GM11168 (cell line): ENCODE data around the gene SUDS3.
"Not testable (repeated sequence)": the region's sequence is repeated elsewhere in the genome, so short reads cannot be mapped to it uniquely, and the experiment has no call there.

Experiments
- in situ Hi-C: fragments of 300-500 bp; cut with MboI; formaldehyde crosslinking; loops from one replicate; pipeline ENCODE4 v1.12.0; 2022; ENCODE audit warnings: low sequenced_read_pairs; ENCODE audit not compliant: unreplicated experiment

The SUDS3 gene, protein sequence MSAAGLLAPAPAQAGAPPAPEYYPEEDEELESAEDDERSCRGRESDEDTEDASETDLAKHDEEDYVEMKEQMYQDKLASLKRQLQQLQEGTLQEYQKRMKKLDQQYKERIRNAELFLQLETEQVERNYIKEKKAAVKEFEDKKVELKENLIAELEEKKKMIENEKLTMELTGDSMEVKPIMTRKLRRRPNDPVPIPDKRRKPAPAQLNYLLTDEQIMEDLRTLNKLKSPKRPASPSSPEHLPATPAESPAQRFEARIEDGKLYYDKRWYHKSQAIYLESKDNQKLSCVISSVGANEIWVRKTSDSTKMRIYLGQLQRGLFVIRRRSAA

DNA sequence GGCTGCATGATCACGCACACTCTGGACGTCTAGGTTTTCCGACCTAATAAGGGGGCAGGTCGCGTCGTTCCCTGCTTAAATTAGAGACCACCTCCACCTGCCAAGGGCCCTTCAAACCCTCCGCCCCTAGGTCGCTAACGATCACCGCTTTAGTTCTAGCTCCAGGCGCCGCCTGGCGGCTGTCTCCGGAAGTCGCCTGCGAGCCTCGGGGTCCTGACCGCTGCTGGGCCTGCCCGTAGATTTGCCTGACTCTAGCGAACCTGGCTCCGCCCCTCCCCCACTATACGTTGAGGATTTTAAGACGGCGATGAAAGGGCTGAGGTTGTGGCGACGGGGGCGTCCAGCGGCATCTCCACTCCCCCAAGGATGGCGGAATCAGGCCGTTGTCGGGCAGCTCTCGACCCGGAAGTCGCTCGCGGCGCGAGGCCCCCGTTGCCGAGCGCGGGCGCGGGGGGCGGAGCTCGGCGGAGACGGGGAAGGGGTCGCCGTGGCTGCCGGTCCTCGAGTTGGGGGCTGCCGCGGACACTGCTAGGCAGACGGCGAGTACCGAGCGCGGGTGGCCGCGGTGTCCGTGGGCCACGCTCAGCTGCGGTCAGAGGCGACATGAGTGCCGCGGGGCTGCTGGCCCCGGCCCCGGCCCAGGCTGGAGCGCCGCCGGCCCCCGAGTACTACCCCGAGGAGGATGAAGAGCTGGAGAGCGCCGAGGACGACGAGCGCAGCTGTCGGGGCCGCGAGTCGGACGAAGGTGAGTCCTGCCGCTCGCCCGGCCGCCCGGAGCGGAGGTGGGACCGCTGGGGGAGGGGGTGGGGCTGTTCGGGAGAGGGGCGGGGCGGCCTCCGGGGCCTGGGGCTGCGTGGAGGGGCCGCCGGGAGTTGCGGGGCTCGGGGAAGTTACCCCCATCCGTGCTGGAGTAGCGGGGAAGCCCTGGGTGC is at the start of gene SUDS3:
TSS of gene SUDS3 (plus strand) at position 467 of the 932 bp plus-strand sequence. CDS start at position 604, 137 bp downstream.
- in situ Hi-C loops = loop anchor here (25.0 kb wide), 1 partner anchor 489 kb away; no protein-coding TSS in a partner anchor

DNA sequence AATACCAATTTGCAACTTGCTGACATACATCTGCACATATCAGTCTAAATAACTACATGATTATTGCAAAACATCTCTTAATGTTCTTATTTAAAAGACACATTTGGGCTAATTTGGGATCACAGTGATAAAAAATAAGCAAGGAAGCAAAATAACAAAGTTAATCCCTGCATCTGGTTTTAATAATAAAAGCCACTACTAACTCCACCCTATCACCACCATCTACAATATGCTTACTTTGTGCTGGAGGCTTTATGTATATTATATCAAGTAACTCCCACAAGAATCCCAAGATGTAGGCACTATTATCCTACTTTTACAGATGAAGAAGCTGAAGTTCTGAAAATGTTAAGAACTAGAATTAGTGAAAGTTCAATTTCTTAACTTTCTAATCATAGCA is 49.4 kb upstream of the SUDS3 start:
- in situ Hi-C loops = no loop called here

DNA sequence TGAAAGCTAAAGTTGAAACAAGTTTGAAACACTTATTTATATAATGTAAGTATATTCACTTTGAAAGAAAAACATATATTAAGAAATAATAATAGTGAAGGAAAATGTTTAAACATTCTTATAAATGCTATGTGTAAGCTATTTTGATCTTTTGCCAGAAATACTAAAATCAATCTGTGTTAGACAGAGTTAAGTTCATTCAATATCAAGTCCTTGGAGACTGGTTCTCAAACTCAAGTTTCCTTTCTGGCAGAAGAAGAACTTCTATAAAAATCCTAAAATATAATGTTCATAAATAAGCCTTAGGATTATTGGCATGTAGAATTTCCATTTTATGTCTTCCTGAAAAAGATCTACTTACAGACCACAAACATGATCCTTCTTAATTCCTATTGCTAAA is 49.0 kb upstream of the SUDS3 start:
- in situ Hi-C loops = no loop called here

DNA sequence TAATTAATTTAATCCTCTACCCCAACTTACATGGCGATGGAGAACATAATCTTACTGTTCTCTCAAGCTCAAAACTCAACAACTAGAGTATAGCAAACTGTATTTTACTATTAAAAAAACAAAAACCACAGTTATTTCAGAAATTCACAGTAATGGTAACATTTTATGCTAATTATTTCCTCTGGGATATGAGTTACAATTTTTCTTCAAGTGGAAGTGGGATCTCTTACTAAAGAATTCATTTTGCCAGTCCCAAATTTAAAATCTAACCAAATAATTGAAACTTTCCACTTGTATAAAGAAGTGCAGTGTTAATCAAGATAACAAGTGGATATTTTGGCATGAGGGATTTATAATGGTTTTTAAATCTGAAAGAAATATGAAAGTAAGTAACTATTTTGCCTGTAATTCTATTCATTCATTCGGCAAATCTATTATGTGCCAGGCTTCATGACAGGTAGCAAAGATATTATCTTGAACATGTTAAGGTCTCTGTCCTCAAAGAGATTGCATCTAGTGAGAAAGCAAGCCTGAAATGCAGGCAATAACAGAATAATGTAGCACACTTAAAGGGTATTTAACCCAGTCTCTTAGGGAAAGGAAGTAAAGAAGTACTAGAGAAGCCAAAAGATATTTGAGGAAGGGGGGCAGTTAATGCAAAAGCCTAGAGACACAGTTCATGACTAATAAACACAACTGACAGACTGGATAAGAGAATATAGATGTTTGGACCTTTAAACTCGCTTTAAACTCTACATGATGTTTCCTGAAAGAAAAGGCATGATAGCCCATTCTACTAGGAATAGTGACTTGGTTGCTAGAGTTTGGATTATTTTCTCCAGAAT is 47.6 kb upstream of the SUDS3 start:
- in situ Hi-C loops = no loop called here

DNA sequence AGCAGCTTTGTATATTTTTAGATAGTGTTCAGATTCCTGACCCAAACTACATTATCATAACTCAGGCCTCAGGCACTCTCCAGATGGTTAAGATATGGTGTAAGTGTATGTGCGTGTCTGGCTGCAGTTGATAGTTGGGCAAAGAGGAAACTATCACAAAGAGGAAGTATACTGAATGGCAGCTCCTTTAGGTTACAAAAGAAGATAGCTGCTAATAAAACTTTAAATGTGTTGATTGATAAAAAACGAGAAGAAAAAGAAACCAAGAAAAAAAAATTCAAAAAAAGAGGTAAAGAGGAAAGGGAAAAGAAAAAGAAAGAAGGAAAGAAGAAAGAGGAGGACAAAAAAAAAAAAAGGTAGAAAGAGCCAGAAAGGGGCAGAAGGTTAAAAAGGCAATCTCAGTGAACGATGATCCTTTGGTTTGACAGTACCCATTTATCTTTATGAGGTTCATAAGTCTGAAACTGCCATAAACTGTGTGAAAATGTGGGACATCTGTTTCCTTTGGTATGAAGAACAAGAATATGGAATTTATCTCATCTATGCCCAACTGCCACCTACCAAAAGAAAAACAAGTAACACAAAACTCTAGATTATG is 45.8 kb upstream of the SUDS3 start:
- in situ Hi-C loops = no loop called here

DNA sequence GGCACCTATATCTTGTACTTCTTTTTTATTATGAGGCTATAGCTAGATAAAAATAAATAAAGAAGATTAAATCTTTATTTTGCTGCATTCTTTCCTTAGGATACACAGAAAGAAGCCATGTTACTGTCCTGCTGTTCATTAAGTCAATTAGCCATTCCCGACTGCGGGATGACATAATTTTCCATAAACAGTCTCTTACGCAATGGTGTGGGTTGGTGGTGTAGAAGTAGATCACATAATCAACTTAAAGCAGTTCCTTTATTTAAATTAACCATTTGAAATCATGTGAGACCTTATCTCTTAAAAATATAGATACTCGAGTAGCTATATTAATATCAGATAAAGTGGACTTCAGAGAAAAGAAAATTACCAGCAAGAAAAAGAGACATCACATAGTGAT is 43.8 kb upstream of the SUDS3 start:
- in situ Hi-C loops = no loop called here

DNA sequence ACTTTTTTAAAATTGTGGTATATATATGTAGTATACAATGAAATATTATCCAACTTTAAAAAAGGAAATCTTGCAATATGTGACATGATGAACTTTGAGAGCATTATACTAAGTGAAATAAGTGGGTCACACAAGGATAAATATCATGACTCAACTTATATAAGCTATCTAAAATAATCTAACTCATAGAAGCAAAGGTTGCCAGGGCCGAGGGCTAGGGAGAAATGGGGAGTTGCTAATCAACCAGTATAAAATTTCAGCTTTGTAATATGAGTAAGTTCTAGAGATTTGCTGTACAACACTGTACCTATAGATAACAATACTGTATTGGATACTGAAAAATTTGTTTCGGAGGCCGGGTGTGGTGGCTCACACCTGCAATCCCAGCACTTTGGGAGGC is 42.1 kb upstream of the SUDS3 start:
- in situ Hi-C loops = no loop called here

DNA sequence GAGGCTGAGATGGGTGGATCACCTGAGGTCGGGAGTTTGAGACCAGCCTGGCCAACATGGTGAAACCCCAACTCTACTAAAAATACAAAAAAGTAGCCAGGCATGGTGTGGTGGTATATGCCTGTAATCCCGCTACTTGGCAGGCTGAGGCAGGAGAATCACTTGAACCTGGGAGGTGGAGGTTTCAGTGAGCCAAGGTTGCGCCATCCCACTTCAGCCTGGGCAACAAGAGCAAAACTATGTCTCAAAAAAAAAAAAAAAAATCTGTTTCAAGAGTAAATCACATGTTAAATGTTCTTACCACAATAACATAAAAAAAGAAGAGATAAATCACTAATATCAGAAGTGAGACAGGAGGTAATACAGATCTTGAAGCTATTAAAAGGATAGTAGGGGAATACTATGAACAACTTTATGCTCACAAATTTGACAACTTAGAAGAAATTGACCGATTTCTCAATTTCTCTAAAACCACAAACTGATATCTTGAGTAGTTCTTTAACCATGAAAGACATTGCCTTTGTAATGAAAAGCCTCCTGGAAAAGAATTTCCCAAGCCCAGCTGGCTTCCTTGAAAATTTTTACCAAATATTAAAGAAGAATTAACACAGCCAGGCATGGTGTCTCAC is 41.3 kb upstream of the SUDS3 start:
- in situ Hi-C loops = no loop called here

DNA sequence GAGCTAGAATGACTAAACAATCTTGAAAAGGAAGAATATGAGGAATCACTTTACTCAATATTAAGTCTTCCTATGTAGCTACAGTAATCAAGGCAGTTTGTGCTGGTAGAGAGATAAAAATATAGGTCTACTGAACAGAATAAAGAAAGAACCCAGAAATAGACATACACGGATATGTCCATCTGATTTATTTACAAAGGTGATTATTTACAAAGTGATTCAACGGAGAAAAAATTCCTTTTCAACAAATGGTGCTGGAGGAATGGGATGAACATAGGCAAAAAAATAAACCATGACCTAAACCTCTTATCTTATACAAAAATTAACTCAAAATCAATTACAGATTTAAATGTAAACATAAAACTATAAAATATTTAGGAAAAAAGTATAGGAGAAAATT is 40.2 kb upstream of the SUDS3 start:
- in situ Hi-C loops = no loop called here

DNA sequence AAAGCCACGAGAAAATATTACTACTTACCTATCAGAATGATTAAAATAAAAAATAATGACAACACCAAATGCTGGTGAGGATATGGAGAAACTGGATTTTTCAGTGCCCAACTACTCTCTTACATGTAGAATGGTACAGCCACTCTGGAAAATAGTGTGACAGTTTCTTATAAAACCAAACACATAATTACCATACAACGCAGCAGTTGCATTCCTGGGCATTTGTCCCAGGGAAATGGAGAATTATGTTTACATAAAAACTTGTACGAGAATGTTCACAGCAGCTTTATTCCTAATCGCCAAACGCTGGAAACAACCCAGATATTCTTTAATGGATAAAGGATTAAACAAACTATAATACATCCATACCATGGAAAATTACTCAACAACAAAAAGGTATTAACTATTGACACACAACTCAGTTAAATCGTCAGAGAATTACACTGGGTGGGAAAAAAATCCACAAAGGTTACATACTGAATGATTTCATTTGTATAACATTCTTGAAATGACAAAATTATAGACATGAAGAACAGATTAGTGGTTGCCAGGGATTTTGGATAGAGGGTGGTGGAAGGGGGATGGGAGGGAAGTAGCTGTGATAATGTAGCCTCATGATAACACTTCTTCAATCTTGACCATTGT is 39.0 kb upstream of the SUDS3 start:
- in situ Hi-C loops = no loop called here

DNA sequence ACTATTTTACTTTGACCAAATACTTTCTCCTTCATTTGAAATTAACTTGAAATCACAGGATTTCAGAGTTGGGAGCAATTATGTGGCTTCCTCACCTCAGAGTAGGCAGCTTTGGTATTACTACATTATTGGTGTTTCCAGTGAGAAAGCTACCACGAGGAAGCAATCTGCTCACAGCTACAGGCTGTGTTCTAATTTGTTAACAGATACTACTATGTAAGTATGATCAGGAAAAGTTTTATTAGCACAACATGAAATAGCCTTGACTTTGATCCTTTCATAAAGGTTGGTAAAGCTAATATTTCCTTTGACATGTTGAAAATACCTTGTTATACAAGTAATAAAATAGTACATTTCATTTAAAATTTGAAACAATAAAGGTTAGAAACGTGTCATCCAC is 34.3 kb upstream of the SUDS3 start:
- in situ Hi-C loops = no loop called here

DNA sequence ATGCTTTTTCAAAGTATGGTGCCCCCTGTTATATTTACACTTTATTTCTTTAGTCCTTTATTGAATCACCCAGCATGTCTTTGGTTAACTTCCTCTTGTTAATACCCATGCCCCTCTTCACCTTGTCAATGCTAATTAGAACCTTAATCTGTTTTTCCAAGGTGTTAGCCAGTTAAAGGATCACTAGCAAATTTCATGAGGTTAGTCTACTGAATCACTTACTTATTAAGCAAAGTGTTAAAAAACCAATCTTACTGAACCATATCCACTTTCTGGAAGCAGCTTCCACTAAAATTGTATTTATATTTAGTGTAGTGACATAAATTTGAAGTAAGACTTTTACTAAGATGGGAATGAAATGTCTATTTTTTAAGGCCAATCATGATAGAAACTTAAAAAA is 31.5 kb upstream of the SUDS3 start:
- in situ Hi-C loops = no loop called here

DNA sequence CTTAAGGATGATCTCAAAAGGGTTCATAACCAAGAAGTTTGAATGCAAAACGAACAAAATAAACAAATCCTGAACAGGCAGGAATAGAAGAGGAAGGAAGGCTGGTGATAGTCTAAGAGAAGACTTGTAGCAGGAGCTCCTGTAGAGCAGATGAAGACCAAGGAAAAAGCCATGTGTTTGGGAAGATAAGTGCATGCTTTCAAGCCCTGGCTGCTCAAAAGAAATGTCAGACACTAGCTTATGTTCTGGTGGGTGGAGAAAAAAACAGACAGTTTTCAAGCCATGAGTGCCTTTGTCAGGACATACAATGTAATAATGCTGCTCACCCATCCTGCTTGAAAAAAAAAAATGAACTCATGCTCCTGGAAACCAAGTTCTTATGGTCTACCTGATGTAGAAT is 31.0 kb upstream of the SUDS3 start:
- in situ Hi-C loops = no loop called here

DNA sequence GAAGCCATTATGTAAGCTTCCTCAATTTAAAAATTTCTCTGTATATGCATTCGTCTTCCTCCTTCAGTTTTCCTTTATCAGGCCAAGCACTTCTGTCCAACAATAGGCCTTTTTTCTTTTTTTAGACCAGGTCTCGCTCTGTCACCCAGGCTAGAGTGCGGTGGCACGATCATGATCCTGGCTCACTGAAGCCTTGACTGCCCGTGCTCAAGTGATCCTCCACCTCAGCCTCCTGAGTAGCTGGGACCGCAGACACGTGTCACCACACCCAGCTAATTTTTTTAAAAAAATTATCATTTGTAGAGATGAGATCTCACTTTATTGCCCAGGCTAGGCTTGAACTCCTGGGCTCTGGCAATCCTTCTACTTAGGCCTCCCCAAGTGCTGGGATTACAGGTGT is 29.5 kb upstream of the SUDS3 start:
- in situ Hi-C loops = no loop called here

DNA sequence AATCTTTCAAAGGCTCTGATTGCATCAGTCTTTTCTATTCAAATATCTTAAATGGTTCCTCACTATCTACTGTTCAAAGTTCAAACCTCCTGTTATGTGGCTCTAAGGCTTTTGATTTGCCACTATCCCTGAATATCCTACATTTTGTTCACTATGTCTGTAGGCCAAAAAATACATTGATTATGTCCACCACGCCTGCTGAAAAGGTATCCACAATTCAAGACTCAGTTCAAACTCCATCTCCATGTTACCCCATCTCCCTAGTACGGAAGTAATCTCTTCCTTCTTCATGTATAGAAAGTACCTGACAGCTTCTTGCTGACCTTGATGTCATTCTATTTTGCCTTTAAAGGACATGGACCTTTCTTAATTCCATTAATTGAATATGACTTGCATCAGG is 28.4 kb upstream of the SUDS3 start:
- in situ Hi-C loops = no loop called here

DNA sequence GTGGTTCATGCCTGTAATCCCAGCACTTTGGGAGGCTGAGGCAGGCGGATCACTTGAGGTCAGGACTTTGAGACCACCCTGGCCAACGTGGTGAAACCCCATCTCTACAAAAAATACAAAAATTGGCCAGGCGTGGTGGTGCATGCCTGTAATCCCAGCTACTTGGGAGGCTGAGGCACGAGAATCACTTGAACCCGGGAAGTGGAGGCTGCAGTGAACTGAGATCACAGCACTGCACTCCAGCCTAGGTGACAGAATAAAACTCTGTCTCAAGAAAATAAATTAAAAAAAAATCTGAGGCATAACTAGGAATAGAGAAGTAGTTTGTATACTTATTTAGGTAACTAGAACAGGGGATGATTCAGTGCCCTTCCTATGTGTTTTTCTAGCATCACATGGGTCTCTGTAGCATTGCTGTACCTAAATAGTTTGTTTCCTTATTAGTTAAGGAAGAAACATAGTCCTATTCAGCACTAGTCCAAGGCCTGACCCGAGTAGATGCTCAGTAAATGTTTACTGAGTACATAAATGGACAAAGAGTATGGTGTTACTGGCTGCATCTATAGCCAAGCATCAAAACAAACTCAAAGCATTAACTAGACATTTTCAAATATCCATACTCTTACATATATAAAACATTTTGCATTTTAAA is 25.3 kb upstream of the SUDS3 start:
- in situ Hi-C loops = no loop called here

DNA sequence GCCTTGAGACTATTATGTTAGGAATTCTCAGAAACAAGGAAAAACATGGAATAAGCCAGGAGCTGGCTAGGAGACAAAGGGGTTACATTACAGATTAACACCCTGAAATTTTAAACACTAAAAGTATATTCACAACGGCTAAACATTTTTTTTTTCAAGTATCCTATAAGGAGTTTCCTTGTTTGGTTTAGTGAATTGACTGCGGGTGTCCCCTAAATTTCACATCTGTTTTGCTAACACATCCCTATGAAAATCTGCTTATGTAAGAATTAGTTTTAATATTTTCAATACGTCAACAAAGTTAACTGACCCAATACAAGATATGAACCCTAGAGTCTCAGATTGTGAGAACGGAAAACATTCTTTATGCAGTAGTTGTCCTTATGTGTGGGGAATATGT is 22.6 kb upstream of the SUDS3 start:
- in situ Hi-C loops = no loop called here

DNA sequence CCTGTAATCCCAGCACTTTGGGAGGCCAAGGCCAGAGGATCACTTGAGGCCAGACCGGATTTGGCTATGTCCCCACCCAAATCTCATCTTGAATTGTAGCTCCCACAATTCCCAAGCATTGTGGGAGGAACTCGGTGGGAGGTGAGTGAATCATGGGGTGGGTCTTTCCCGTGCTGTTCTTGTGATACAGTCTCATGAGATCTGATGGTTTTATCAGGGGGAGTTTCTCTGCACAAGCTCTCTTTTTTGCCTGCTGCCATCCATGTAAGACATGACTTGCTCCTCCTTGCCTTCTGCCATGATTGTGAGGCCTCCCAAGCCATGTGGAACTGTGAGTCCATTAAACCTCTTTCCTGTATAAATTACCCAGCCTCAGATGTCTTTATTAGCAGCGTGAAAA is 21.9 kb upstream of the SUDS3 start:
- in situ Hi-C loops = not testable (repeated sequence)

DNA sequence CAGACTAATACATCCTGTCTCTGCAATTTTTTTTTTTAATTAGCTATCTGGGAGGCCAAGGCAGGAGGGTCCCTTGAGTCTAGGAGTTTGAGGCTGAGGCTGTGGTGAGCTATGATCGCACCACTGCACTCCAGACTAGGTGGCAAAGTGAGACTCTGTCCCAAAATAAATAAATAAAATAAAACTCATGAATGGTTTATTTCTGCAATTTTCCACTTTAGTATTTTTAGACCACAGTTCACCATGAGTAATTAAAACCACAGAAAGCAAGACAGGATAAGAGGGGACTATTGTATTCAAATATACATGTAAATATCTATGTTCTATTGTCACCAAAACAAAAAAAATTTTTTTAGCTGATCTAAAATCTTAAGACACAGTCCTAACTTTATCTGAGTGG is 21.5 kb upstream of the SUDS3 start:
- in situ Hi-C loops = no loop called here
